ENCODE measurements around the gene CSF1.

DNA sequence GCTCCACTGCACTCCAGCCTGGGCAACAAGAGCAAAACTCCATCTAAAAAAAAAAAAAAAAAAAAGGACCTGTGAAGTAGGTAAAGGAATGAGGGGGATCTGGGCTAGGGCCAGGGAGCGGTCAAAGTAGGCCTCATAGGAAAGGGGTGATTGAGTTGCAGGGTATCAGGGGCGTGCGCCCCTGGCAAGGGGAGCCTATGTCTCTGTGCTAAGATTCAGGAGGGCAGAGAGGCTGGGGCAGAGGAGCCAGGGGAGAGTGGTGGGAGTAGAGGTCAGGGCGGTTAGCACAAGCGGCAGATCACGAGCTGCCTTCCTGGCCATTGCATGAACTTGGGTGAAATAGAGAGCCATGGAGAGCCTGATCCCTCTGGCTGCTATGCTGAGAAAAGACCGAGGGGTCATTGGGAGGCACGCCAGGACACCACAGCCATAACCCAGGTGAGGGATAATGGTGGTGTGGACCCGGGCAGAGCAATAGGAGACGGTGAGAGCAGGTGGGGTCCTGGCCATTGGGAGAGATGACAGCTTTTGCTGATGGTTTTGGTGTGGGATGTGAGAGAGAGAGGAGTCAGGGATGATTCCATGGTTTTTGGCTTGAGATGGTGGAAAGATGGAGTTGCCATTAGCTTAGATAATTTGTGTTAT, 30.6 kb upstream of the CSF1 start:
- TF ChIP-seq, protein P1, sequence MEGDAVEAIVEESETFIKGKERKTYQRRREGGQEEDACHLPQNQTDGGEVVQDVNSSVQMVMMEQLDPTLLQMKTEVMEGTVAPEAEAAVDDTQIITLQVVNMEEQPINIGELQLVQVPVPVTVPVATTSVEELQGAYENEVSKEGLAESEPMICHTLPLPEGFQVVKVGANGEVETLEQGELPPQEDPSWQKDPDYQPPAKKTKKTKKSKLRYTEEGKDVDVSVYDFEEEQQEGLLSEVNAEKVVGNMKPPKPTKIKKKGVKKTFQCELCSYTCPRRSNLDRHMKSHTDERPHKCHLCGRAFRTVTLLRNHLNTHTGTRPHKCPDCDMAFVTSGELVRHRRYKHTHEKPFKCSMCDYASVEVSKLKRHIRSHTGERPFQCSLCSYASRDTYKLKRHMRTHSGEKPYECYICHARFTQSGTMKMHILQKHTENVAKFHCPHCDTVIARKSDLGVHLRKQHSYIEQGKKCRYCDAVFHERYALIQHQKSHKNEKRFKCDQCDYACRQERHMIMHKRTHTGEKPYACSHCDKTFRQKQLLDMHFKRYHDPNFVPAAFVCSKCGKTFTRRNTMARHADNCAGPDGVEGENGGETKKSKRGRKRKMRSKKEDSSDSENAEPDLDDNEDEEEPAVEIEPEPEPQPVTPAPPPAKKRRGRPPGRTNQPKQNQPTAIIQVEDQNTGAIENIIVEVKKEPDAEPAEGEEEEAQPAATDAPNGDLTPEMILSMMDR (conservative IDR thresholded peaks at IDR 0.05 in 1 of 2, IDR thresholded peaks at IDR 0.05 in 1 of 2; ENCODE audit: low read depth in 1 of 2, low read length in 2 of 2): no peak
- no peak for TF ChIP-seq EZH2 (IDR thresholded peaks at IDR 0.05; ENCODE audit: low read length, missing control alignments)
